ENCODE data around the gene NCR3LG1. TPM values are rescaled to one million over a fixed set of nuclear protein-coding genes. Genes with fewer than 3 reads are reported as not detected.
A peak's percentile ranks its signal among the peaks of the same experiment; 100 is the strongest.

The NCR3LG1 gene
- total RNA-seq, 1 donor from 2014 or later, result 1.2 TPM

DNA sequence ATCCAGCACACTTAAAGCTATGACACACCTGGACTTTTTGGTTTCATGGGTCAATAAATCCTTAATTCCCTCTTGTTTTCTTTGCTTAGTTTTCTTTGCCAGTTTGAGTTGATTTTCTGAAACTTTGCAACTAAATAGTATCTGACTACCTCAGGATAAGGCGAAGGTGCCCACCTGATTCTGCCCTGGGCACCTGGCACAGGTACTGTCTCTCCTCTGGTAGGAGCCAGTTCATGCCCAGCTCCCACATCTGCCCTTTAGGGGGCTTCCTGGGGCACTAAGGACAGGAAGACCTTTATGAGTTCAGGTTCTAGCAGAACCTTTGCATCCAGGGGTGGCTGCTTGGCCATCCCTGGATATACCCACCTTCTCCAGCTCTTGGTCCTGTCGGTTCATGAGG lies 56.4 kb downstream of the NCR3LG1 start:
- no peak overlapping the region for H3K4me3 ChIP-seq (ENCODE audit: low read depth, low read length)
- TF ChIP-seq, protein P1, sequence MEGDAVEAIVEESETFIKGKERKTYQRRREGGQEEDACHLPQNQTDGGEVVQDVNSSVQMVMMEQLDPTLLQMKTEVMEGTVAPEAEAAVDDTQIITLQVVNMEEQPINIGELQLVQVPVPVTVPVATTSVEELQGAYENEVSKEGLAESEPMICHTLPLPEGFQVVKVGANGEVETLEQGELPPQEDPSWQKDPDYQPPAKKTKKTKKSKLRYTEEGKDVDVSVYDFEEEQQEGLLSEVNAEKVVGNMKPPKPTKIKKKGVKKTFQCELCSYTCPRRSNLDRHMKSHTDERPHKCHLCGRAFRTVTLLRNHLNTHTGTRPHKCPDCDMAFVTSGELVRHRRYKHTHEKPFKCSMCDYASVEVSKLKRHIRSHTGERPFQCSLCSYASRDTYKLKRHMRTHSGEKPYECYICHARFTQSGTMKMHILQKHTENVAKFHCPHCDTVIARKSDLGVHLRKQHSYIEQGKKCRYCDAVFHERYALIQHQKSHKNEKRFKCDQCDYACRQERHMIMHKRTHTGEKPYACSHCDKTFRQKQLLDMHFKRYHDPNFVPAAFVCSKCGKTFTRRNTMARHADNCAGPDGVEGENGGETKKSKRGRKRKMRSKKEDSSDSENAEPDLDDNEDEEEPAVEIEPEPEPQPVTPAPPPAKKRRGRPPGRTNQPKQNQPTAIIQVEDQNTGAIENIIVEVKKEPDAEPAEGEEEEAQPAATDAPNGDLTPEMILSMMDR (conservative IDR thresholded peaks at IDR 0.05; ENCODE audit: low read depth, low read length), result no peak
- no peak for DNase-seq (ENCODE audit: low read depth)

DNA sequence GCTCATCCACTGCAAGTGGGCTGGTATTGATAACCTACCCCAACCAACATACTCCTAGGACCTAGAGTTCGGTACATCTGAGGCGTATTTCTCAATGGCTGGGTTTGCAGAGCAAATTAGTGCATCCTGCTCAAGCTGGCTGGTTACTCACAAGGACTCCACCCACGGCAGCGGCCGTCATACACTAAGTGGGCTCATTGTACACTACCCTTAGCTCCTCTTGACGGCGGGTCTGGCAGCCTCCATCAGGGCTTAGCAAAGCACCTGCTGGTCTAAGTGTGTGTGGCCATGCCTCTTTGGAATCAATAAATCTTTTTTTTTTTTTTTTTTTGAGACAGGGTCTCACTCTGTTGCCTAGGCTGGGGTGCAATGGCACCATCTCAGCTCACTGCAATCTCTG lies 57.0 kb downstream of the NCR3LG1 start:
- no peak for DNase-seq (ENCODE audit: low read depth)
- TF ChIP-seq, protein P1 (conservative IDR thresholded peaks at IDR 0.05; ENCODE audit: low read depth, low read length), result no peak
- no peak overlapping the region for H3K4me3 ChIP-seq (ENCODE audit: low read depth, low read length)

GRCh38 chr11:17410606-17411379 lies 59.2 kb downstream of the NCR3LG1 start:
- TF ChIP-seq, protein P1 (conservative IDR thresholded peaks at IDR 0.05; ENCODE audit: low read depth, low read length), result no peak
- no peak overlapping the region for H3K4me3 ChIP-seq (ENCODE audit: low read depth, low read length)
- DNase-seq (ENCODE audit: low read depth), result no peak

DNA sequence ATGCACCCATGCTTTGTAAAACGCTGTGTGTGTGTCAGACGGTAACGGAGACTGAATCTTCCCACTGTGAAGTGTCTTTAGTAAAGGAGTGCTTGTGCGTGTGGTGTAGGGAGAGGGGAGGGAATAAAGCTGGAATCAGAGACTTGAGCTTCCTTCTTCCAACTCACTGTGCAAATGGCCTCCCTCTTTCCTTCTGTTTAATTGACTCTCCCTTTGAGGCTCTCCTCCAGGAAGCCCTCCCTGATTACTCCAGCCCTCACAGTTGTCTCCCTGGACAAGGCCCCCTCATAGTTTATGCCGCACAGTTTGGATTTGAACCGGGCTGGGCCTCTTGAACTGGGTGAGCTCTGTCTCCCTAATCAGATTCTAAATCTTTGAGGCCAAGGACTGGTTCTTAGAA lies 59.8 kb downstream of the NCR3LG1 start:
- DNase-seq (ENCODE audit: low read depth), result no peak
- TF ChIP-seq, protein P1 (conservative IDR thresholded peaks at IDR 0.05; ENCODE audit: low read depth, low read length), result no peak
- H3K4me3 ChIP-seq (ENCODE audit: low read depth, low read length), result no peak overlapping the region

- H3K4me3 ChIP-seq (ENCODE audit: low read depth, low read length), result no peak overlapping the region
- no peak for DNase-seq (ENCODE audit: low read depth)
- TF ChIP-seq, protein P1 (conservative IDR thresholded peaks at IDR 0.05; ENCODE audit: low read depth, low read length), result peak; percentile 2
Measured at GRCh38 chr11:17412488-17413180, 61.0 kb downstream of the NCR3LG1 start.

DNA sequence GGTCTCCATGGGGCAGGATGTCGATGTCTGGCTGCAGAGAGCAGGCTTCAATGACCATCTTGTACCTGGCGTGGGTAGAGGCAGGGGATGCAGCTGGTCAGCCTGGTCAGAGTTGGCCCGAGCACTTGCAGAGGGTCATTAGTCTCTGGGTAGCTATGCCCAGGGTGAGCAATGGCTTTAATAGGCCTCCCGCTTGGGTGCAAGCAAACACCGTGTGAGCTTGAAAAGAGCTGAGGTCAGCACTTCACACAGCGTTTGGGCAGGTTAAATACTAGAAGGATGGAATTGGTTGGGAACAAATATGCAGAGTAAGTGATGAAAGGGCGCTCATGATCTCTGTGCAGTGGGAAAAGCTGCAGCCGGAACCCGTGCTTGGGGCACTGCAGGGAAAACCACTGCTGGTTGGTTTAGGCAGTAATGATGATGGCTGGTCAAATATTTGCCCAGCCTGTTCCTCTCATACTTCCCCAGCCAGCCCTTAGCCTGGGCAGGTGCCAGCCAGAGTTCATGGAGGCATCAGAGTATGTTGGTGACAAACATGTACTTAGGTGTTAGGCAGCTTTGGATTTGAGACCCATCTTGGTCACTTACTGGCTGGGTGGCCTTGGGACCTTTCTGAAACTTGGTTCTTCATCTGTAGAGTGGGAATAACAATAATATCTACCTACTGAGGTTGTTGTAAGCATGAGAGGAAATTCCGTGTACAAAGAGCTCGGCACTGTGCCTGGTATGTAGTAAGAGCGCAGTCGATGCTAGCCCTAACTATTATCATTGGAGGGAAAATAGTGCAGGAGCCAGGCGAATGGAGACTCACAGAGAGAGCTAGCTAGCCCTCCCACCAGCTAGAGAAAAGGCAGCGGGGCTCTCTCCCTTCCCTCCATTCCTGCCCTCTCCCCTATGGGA lies 62.1 kb downstream of the NCR3LG1 start:
- TF ChIP-seq, protein P1 (conservative IDR thresholded peaks at IDR 0.05; ENCODE audit: low read depth, low read length), result no peak
- no peak for DNase-seq (ENCODE audit: low read depth)
- H3K4me3 ChIP-seq (ENCODE audit: low read depth, low read length), result no peak overlapping the region
